ENCODE results near the gene C2CD2L. TPM values are rescaled to one million over a fixed set of nuclear protein-coding genes. Genes with fewer than 3 reads are reported as not detected.

C2CD2L gene
- total and polyA plus RNA-seq, 4 donors: 2.5 to 6.3 (median 4.8) TPM

DNA sequence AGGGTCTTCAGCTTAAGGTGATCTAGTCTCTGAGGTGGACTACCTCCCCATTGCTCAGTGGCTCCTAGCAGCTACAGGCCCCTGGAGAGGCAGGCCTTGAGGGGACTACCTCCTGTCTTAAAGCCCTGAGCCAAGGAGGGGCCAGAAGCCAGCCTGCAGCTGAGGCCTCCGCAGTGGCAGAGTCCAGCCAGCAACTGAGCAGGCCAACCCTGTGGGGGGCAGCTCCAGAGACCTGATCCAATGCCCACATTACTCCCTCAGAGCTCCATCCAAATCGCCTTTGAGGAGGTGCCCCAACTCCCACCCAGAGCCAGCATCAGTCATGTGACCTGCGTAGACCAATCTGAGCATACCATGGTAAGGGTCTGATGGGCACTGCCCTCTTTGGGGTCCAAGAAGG is 2.7 kb downstream of the C2CD2L start:
- no peak overlapping the region for H3K4me3 ChIP-seq (ENCODE audit: low read depth in 1 of 3, low read length in 3 of 3)
- no peaks in the 10 kb centered on the region for H3K27me3 ChIP-seq (ENCODE audit: control insufficient read depth in 4 of 4, insufficient read depth in 4 of 4, low read length in 3 of 4)
- H3K4me1 ChIP-seq (ENCODE audit: control insufficient read depth in 4 of 4, insufficient read depth in 4 of 4, low read length in 3 of 4): peaks cover 8 to 28% (median 22%) of the 10 kb centered on the region in 4 donors
- H3K27ac ChIP-seq (ENCODE audit: low read depth in 1 of 2, low read length in 2 of 2): no peak overlapping the region
- WGBS: 93% methylated on average over 3 of the region's 3 CpGs
- peaks cover 3 to 41% (median 21%) of the 10 kb centered on the region in 4 donors for H3K36me3 ChIP-seq (ENCODE audit: control insufficient read depth in 4 of 4, insufficient read depth in 3 of 4, low read depth in 1 of 4, low read length in 3 of 4)
- no peak overlapping the region for H3K9ac ChIP-seq (ENCODE audit: low read depth in 1 of 2, low read length in 2 of 2)
- DNase-seq (ENCODE audit: low spot score): no peak
- no peaks in the 10 kb centered on the region for H3K9me3 ChIP-seq (ENCODE audit: control insufficient read depth in 4 of 4, low read length in 3 of 4)
- TF ChIP-seq REST (IDR thresholded peaks at IDR 0.05): no peak
- TF ChIP-seq FOXA1 (IDR thresholded peaks at IDR 0.05): no peak
- TF ChIP-seq YY1 (IDR thresholded peaks at IDR 0.05): no peak
- no peak for TF ChIP-seq ZBTB33 (IDR thresholded peaks at IDR 0.05)
- no peak for TF ChIP-seq RAD21 (IDR thresholded peaks at IDR 0.05)
- no peak for TF ChIP-seq HNF4G (IDR thresholded peaks at IDR 0.05)
- no peak for TF ChIP-seq JUND (IDR thresholded peaks at IDR 0.05)
- no peak for TF ChIP-seq FOXA2 (IDR thresholded peaks at IDR 0.05)
- no peak for TF ChIP-seq SP1 (IDR thresholded peaks at IDR 0.05)
- TF ChIP-seq CTCF (IDR thresholded peaks at IDR 0.05; ENCODE audit: low read depth, low read length, missing input control): no peak
- no peak for TF ChIP-seq MAX (IDR thresholded peaks at IDR 0.05)
- TF ChIP-seq TAF1 (conservative IDR thresholded peaks at IDR 0.05): no peak

GRCh38 chr11:119110439-119110838 is 3.3 kb downstream of the C2CD2L start:
- Histone ChIP-seq H3K4me3 (ENCODE audit: low read depth in 1 of 3, low read length in 3 of 3) (no peak overlapping the region), H3K27ac (ENCODE audit: low read depth in 1 of 2, low read length in 2 of 2) (no peak overlapping the region), H3K36me3 (ENCODE audit: control insufficient read depth in 4 of 4, insufficient read depth in 3 of 4, low read depth in 1 of 4, low read length in 3 of 4) (peaks cover 3 to 41% (median 22%) of the 10 kb centered on the region in 4 donors), H3K9me3 (ENCODE audit: control insufficient read depth in 4 of 4, low read length in 3 of 4) (no peaks in the 10 kb centered on the region), H3K4me1 (ENCODE audit: control insufficient read depth in 4 of 4, insufficient read depth in 4 of 4, low read length in 3 of 4) (peaks cover 8 to 28% (median 22%) of the 10 kb centered on the region in 4 donors), H3K27me3 (ENCODE audit: control insufficient read depth in 4 of 4, insufficient read depth in 4 of 4, low read length in 3 of 4) (no peaks in the 10 kb centered on the region), H3K9ac (ENCODE audit: low read depth in 1 of 2, low read length in 2 of 2) (no peak overlapping the region)
- DNase-seq (ENCODE audit: low spot score): no peak
- TF ChIP-seq NR2F2 (IDR thresholded peaks at IDR 0.05) (no peak), YY1 (IDR thresholded peaks at IDR 0.05) (no peak), JUND (IDR thresholded peaks at IDR 0.05) (no peak), TAF1 (conservative IDR thresholded peaks at IDR 0.05) (no peak), GABPA (IDR thresholded peaks at IDR 0.05 in 1 of 2, conservative IDR thresholded peaks at IDR 0.05 in 1 of 2) (no peak), RXRA (IDR thresholded peaks at IDR 0.05) (no peak), ATF3 (IDR thresholded peaks at IDR 0.05) (no peak), CTCF (IDR thresholded peaks at IDR 0.05; ENCODE audit: low read depth, low read length, missing input control) (no peak), FOXA1 (IDR thresholded peaks at IDR 0.05) (no peak)
- WGBS: 93% methylated on average over 10 of the region's 10 CpGs

All from liver (tissue), 9 donors.